Erythroblast (primary cell): ENCODE data around the gene MINDY4.

ENCODE experiments used
- GATA1 ChIP-seq: IDR thresholded peaks from 2 replicates; pipeline ENCODE4 v1.6.1; 2011; ENCODE audit warnings: low read depth, mild to moderate bottlenecking, control low read depth, low read length, moderate library complexity
- POLR2A ChIP-seq: IDR thresholded peaks from 2 replicates; pipeline ENCODE4 v1.6.1; 2011; ENCODE audit warnings: mild to moderate bottlenecking, low read length

GRCh38 chr7:30912731-30912985, 141.4 kb downstream of the MINDY4 start:
- TF ChIP-seq POLR2A (no peak), GATA1 (no peak)
